ENCODE results near the gene BCORL1. TPM values are rescaled to one million over a fixed set of nuclear protein-coding genes. Genes with fewer than 3 reads are reported as not detected.

The BCORL1 gene
- total RNA-seq, 1 donor from 2014 or later: 1.1 TPM

DNA sequence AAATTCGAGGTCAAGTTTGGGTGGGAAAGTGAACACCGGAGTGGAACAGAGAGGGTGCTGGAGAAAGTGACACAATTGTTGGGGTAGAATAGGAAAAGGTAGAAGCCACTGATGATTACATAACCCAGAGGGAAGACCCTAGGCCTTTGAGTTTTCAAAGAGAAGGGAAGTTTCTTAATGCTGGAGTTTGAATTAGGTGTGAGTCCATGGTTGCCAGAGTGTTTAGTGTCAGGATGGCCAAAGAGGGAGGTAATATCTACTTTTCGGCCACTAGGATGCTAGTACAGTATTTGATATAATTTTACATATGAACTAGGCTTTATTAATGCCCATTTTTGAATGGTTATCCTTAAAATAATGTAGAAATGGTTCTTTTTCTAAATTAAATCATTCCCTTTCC lies 5.4 kb downstream of the BCORL1 start:
- no peaks in the 10 kb centered on the region for H3K36me3 ChIP-seq (ENCODE audit: control insufficient read depth, insufficient read depth, low read length)
- TF ChIP-seq, protein P1, sequence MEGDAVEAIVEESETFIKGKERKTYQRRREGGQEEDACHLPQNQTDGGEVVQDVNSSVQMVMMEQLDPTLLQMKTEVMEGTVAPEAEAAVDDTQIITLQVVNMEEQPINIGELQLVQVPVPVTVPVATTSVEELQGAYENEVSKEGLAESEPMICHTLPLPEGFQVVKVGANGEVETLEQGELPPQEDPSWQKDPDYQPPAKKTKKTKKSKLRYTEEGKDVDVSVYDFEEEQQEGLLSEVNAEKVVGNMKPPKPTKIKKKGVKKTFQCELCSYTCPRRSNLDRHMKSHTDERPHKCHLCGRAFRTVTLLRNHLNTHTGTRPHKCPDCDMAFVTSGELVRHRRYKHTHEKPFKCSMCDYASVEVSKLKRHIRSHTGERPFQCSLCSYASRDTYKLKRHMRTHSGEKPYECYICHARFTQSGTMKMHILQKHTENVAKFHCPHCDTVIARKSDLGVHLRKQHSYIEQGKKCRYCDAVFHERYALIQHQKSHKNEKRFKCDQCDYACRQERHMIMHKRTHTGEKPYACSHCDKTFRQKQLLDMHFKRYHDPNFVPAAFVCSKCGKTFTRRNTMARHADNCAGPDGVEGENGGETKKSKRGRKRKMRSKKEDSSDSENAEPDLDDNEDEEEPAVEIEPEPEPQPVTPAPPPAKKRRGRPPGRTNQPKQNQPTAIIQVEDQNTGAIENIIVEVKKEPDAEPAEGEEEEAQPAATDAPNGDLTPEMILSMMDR (IDR thresholded peaks at IDR 0.05; ENCODE audit: insufficient read depth, low read length, severe bottlenecking): no peak
- FAIRE-seq: no peak
- no peak for DNase-seq (ENCODE audit: low read depth)
- no peaks in the 10 kb centered on the region for H3K27me3 ChIP-seq (ENCODE audit: control insufficient read depth, insufficient read depth, low read length)
- H3K4me3 ChIP-seq (ENCODE audit: low read depth, low read length): no peak overlapping the region

DNA sequence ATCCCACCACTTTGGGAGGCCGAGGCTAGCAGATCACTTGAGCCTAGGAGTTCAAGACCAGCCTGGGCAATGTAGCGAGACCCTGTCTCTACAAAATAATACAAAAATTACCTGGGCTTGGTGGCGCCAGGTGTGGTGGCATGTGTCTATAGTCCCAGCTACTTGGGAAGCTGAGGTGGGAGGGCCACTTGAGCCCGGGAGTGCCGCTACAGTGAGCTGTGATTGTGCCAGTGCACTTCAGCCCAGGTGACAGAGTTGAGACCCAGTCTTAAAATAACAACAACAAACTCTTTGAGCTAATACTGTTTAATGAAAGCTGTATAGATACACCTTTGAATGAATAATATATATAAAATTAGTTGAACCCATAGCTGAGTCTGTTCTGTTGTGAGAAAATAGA lies 9.7 kb downstream of the BCORL1 start:
- no peak for DNase-seq (ENCODE audit: low read depth)
- Histone ChIP-seq H3K27me3 (ENCODE audit: control insufficient read depth, insufficient read depth, low read length) (no peaks in the 10 kb centered on the region), H3K4me3 (ENCODE audit: low read depth, low read length) (no peak overlapping the region), H3K36me3 (ENCODE audit: control insufficient read depth, insufficient read depth, low read length) (no peaks in the 10 kb centered on the region)
- no peak for FAIRE-seq
- TF ChIP-seq, protein P1 (IDR thresholded peaks at IDR 0.05; ENCODE audit: insufficient read depth, low read length, severe bottlenecking): no peak

DNA sequence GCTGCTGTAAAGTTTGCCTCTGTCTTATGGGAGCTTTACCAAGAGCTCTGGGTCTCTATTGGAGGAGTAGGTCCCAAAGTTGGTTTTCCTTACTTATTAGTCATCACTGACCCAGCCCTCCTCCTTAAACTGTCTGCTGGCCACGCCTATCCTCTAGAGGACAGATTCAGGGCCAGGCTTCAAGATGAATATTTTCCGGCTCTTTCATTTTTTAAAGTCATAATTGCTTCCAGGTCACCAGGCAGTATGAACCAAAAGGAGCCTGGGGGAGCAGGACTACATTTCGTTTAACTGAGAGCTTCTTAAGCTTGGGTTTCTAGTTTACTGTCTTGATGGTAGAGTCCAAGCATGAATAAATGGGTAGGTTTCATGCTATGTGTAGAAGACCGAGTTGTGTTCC lies 13.7 kb downstream of the BCORL1 start:
- TF ChIP-seq, protein P1 (IDR thresholded peaks at IDR 0.05; ENCODE audit: insufficient read depth, low read length, severe bottlenecking): no peak
- no peak for FAIRE-seq
- DNase-seq (ENCODE audit: low read depth): peak; percentile 25

DNA sequence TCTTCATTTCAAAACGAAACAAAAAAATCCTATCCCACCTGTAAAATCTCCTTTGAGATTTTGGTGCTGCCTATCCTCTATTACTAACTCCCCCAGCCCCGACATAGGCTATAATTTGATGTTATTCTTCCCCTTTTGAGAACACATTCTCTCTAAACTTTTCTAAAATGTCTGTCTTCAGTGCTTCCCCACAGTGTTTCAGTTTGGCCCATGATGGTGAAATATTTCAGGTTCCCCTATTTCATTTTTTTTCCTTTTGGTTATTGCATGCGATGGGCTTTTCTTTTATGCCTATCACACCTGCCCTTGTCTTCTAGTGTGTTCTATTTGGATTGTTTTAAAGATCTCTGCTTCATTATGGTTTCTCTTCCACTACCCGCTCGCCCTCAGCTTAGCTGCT lies 14.7 kb downstream of the BCORL1 start:
- no peak overlapping the region for H3K4me3 ChIP-seq (ENCODE audit: low read depth, low read length)
- no peaks in the 10 kb centered on the region for H3K36me3 ChIP-seq (ENCODE audit: control insufficient read depth, insufficient read depth, low read length)
- DNase-seq (ENCODE audit: low read depth) (no peak), FAIRE-seq (no peak)
- no peaks in the 10 kb centered on the region for H3K27me3 ChIP-seq (ENCODE audit: control insufficient read depth, insufficient read depth, low read length)
- TF ChIP-seq, protein P1 (IDR thresholded peaks at IDR 0.05; ENCODE audit: insufficient read depth, low read length, severe bottlenecking): no peak

More for the DNA sequence above, 13.7 kb downstream of the BCORL1 start:
- Histone ChIP-seq H3K4me3 (ENCODE audit: low read depth, low read length) (no peak overlapping the region), H3K27me3 (ENCODE audit: control insufficient read depth, insufficient read depth, low read length) (no peaks in the 10 kb centered on the region), H3K36me3 (ENCODE audit: control insufficient read depth, insufficient read depth, low read length) (no peaks in the 10 kb centered on the region)

DNA sequence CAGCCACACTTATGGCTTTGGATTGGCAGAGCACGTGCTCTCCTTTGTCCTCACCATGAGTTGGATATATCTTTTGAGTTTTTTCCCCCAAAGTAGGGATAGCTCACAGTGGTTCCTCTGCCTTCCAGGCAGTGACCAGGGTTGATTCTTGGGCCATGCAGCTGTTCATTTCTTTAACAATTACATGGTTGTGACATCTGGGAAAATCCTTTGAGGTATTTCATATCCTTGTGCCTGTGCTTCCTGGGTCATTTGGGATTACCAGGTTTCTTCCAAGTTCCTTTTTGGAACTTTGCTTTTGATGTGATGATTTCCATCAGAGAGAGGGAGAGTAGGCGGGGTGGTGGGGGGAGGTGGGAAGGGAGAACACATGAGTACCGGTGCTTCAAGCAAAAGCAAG lies 15.6 kb downstream of the BCORL1 start:
- TF ChIP-seq, protein P1 (IDR thresholded peaks at IDR 0.05; ENCODE audit: insufficient read depth, low read length, severe bottlenecking): no peak
- H3K36me3 ChIP-seq (ENCODE audit: control insufficient read depth, insufficient read depth, low read length): no peaks in the 10 kb centered on the region
- DNase-seq (ENCODE audit: low read depth) (no peak), FAIRE-seq (no peak)
- H3K4me3 ChIP-seq (ENCODE audit: low read depth, low read length): no peak overlapping the region
- H3K27me3 ChIP-seq (ENCODE audit: control insufficient read depth, insufficient read depth, low read length): no peaks in the 10 kb centered on the region

DNA sequence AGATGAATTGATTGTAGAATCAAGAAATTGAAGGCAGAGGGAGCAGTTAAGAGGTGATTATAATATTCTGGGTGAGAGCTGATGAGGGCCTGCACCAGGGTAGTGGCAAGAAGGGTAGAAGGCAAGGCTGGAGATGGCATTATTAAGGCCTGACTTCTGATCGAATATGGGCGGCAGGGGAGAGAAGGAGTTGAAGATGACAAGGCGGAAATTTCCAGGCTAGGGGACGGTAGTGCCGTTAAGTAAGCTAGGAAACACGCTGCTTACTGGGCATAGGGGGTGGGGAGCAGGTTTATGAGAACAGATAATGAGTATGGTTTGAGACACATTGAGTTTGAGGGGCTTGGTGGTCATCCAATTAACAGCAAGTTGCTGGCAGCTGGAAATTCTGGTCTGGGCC lies 19.5 kb downstream of the BCORL1 start:
- Histone ChIP-seq H3K4me3 (ENCODE audit: low read depth, low read length) (no peak overlapping the region), H3K27me3 (ENCODE audit: control insufficient read depth, insufficient read depth, low read length) (no peaks in the 10 kb centered on the region), H3K36me3 (ENCODE audit: control insufficient read depth, insufficient read depth, low read length) (no peaks in the 10 kb centered on the region)
- FAIRE-seq: no peak
- TF ChIP-seq, protein P1 (IDR thresholded peaks at IDR 0.05; ENCODE audit: insufficient read depth, low read length, severe bottlenecking): no peak
- DNase-seq (ENCODE audit: low read depth): no peak

Data from bronchial epithelial cell (primary cell).